Brain microvascular endothelial cell (primary cell): ENCODE measurements around the gene RASL12.
"Not testable (repeated sequence)": the region's sequence is repeated elsewhere in the genome, so short reads cannot be mapped to it uniquely, and the experiment has no call there.

Experiments
- DNase-seq: peaks from one replicate; pipeline ENCODE4 v3.0.0-alpha.2; 2020
- H3K27ac ChIP-seq: fragments of 250-450 bp; sonication (Bioruptor Pico); 2 replicates; pipeline ENCODE4 v1.5.1; 2020; ENCODE audit warnings: mild to moderate bottlenecking, moderate library complexity
- H3K27me3 ChIP-seq: fragments of 250-450 bp; sonication (Bioruptor Pico); replicated peaks from 2 replicates; pipeline ENCODE4 v1.5.1; 2020; ENCODE audit warnings: mild to moderate bottlenecking
- H3K36me3 ChIP-seq: fragments of 250-450 bp; sonication (Bioruptor Pico); replicated peaks from 2 replicates; pipeline ENCODE4 v1.5.1; 2020; ENCODE audit warnings: mild to moderate bottlenecking
- H3K4me3 ChIP-seq: 2 replicates; pipeline ENCODE4 v1.5.1; 2011; ENCODE audit warnings: low read depth, mild to moderate bottlenecking, control low read depth, low read length, moderate library complexity
- CTCF ChIP-seq: IDR thresholded peaks from 2 replicates; pipeline ENCODE4 v1.5.1; 2011; ENCODE audit warnings: low read depth, mild to moderate bottlenecking, moderate library complexity, low read length, control low read depth, inconsistent platforms; ENCODE audit errors: missing control alignments
- in situ Hi-C: cut with HindIII; loops from 2 replicates; pipeline ENCODE4 v1.10.0; 2017; ENCODE audit warnings: low sequenced_read_pairs, low pct_ligation_motif_present

RASL12 gene

GRCh38 chr15:65051266-65051665 is 16.5 kb downstream of the RASL12 start:
- no peak for TF ChIP-seq CTCF
- in situ Hi-C loops, result no loop called here
- Histone ChIP-seq H3K4me3 (no peak overlapping the region), H3K36me3 (no peaks in the 10 kb centered on the region), H3K27ac (no peak overlapping the region), H3K27me3 (no peaks in the 10 kb centered on the region)
- DNase-seq, result no peak

GRCh38 chr15:65050270-65050669 is 17.5 kb downstream of the RASL12 start:
- DNase-seq, result no peak
- Histone ChIP-seq H3K27ac (no peak overlapping the region), H3K4me3 (no peak overlapping the region), H3K36me3 (no peaks in the 10 kb centered on the region), H3K27me3 (no peaks in the 10 kb centered on the region)
- no peak for TF ChIP-seq CTCF
- in situ Hi-C loops, result no loop called here

GRCh38 chr15:65049418-65049840 is 18.4 kb downstream of the RASL12 start:
- Histone ChIP-seq H3K27ac (no peak overlapping the region), H3K4me3 (peak overlapping the region; percentile 50), H3K27me3 (no peaks in the 10 kb centered on the region), H3K36me3 (no peaks in the 10 kb centered on the region)
- peak; percentile 93 for DNase-seq
- TF ChIP-seq CTCF, result no peak
- in situ Hi-C loops, result no loop called here

GRCh38 chr15:65048241-65048640 is 19.6 kb downstream of the RASL12 start:
- in situ Hi-C loops, result no loop called here

GRCh38 chr15:65044724-65045481 is 22.9 kb downstream of the RASL12 start, which contains the start of gene SLC51B:
SLC51B (plus strand) TSS chr15:65045387; CDS start chr15:65050005, 4,618 bp downstream.
- Histone ChIP-seq H3K27ac (no peak within 1 kb of the TSS), H3K4me3 (no peak within 1 kb of the TSS), H3K27me3 (no peaks in the 10 kb centered on the region), H3K36me3 (no peaks in the 10 kb centered on the region)
- in situ Hi-C loops, result no loop called here
- no peak for TF ChIP-seq CTCF
- DNase-seq, result no peak

More at GRCh38 chr15:65048241-65048640, 19.6 kb downstream of the RASL12 start:
- no peak for TF ChIP-seq CTCF
- no peak for DNase-seq
- Histone ChIP-seq H3K4me3 (no peak overlapping the region), H3K27ac (no peak overlapping the region), H3K36me3 (no peaks in the 10 kb centered on the region), H3K27me3 (no peaks in the 10 kb centered on the region)

GRCh38 chr15:65044218-65044617 is 23.6 kb downstream of the RASL12 start:
- H3K4me3 ChIP-seq, H3K27ac ChIP-seq, H3K27me3 ChIP-seq, H3K36me3 ChIP-seq, in situ Hi-C loops: not testable (repeated sequence)
- DNase-seq, result peak; percentile 65
